ENCODE data around the gene NANOS1.

GRCh38 chr10:119026301-119027110, 3.0 kb upstream of the NANOS1 start:
- TF ChIP-seq CTCF (conservative IDR thresholded peaks at IDR 0.05; ENCODE audit: low read depth in 2 of 2), result no peak
- no peak for TF ChIP-seq EZH2phosphoT487 (IDR thresholded peaks at IDR 0.05; ENCODE audit: unreplicated experiment)
- no peak for TF ChIP-seq EZH2 (IDR thresholded peaks at IDR 0.05; ENCODE audit: low read depth, unreplicated experiment)
- TF ChIP-seq STAT1 (IDR thresholded peaks at IDR 0.05; ENCODE audit: unreplicated experiment), result no peak
- TF ChIP-seq POLR2AphosphoS5 (IDR thresholded peaks at IDR 0.05; ENCODE audit: low read depth), result no peak
- TF ChIP-seq REST (IDR thresholded peaks at IDR 0.05; ENCODE audit: unreplicated experiment), result no peak

Data from GM23338 (cell line).